Measurements from ENCODE around the gene SCPEP1. TPM values are rescaled to one million over a fixed set of nuclear protein-coding genes. Genes with fewer than 3 reads are reported as not detected.

The SCPEP1 gene
- total RNA-seq, 4 donors from 2014 or later = 48.7 to 150 (median 64.7) TPM

GRCh38 chr17:56995766-56996165 is 17.8 kb downstream of the SCPEP1 start:
- no peak for DNase-seq
- TF ChIP-seq POLR2A (IDR thresholded peaks at IDR 0.05) = no peak
- TF ChIP-seq CTCF (IDR thresholded peaks at IDR 0.05) = no peak
- H3K27me3 ChIP-seq = no peaks in the 10 kb centered on the region
- peaks cover 0 to 47% (median 0%) of the 10 kb centered on the region in 3 donors for H3K36me3 ChIP-seq
- no peak overlapping the region for H3K27ac ChIP-seq
- H3K4me1 ChIP-seq = no peaks in the 10 kb centered on the region
- no peaks in the 10 kb centered on the region for H3K9me3 ChIP-seq
- H3K4me3 ChIP-seq = no peak overlapping the region

- TF ChIP-seq CTCF (IDR thresholded peaks at IDR 0.05) (no peak), POLR2A (IDR thresholded peaks at IDR 0.05) (no peak)
- Histone ChIP-seq H3K36me3 (peaks cover 0 to 47% (median 0%) of the 10 kb centered on the region in 3 donors), H3K4me3 (no peak overlapping the region), H3K27me3 (no peaks in the 10 kb centered on the region), H3K4me1 (no peaks in the 10 kb centered on the region), H3K27ac (no peak overlapping the region), H3K9me3 (no peaks in the 10 kb centered on the region)
- no peak for DNase-seq
Measured at GRCh38 chr17:56997313-56997712, 19.4 kb downstream of the SCPEP1 start.

GRCh38 chr17:57001541-57001940 is 23.6 kb downstream of the SCPEP1 start:
- Histone ChIP-seq H3K36me3 (peaks cover 0 to 47% (median 0%) of the 10 kb centered on the region in 3 donors), H3K4me3 (no peak overlapping the region), H3K27me3 (no peaks in the 10 kb centered on the region), H3K9me3 (no peaks in the 10 kb centered on the region), H3K4me1 (peaks cover 0 to 7% (median 2%) of the 10 kb centered on the region in 4 donors), H3K27ac (no peak overlapping the region)
- TF ChIP-seq CTCF (IDR thresholded peaks at IDR 0.05) (peak in 1 of 6 experiments; percentile 2), POLR2A (IDR thresholded peaks at IDR 0.05) (no peak)
- no peak for DNase-seq

- H3K9me3 ChIP-seq = no peaks in the 10 kb centered on the region
- TF ChIP-seq POLR2A (IDR thresholded peaks at IDR 0.05) = no peak
- no peak for TF ChIP-seq CTCF (IDR thresholded peaks at IDR 0.05)
- peak overlapping the region in 1 of 4 donors; percentile 77 for H3K27ac ChIP-seq
- H3K27me3 ChIP-seq = no peaks in the 10 kb centered on the region
- peaks cover 0 to 39% (median 0%) of the 10 kb centered on the region in 3 donors for H3K36me3 ChIP-seq
- H3K4me3 ChIP-seq = no peak overlapping the region
- peaks cover 0 to 7% (median 2%) of the 10 kb centered on the region in 4 donors for H3K4me1 ChIP-seq
- DNase-seq = no peak
Measured at GRCh38 chr17:57002904-57003303, 25.0 kb downstream of the SCPEP1 start.

GRCh38 chr17:57004944-57005579 is 27.1 kb downstream of the SCPEP1 start:
- no peaks in the 10 kb centered on the region for H3K9me3 ChIP-seq
- no peaks in the 10 kb centered on the region for H3K27me3 ChIP-seq
- H3K4me1 ChIP-seq = peaks cover 0 to 7% (median 4%) of the 10 kb centered on the region in 4 donors
- H3K4me3 ChIP-seq = no peak overlapping the region
- TF ChIP-seq CTCF (IDR thresholded peaks at IDR 0.05) (peak in 3 of 6 experiments; percentile 44 to 54 (median 50)), POLR2A (IDR thresholded peaks at IDR 0.05) (no peak)
- H3K27ac ChIP-seq = peak overlapping the region in 2 of 4 donors; percentile 13 to 77
- peak in 2 of 3 donors; percentile 69 to 77 for DNase-seq
- H3K36me3 ChIP-seq = peaks cover 0 to 39% (median 0%) of the 10 kb centered on the region in 3 donors
